WTC11 (cell line): ENCODE data around the gene OR5H15. TPM values are rescaled to one million over a fixed set of nuclear protein-coding genes. Genes with fewer than 3 reads are reported as not detected.

Experiments used
- ATAC-seq: fragments of 200-7000 bp; cut with Tn5 transposase; 2 replicates; pipeline ENCODE4 v1.10.0; 2021; ENCODE audit warnings: mild to moderate bottlenecking, moderate library complexity
- CTCF ChIA-PET: fragments of 300-600 bp; sonication (Branson Sonifier 250); formaldehyde crosslinking; loops from one replicate; lab custom pipeline; 2021; ENCODE audit warnings: antibody characterized with exemption; lab: Charles Lee
- POLR2A ChIA-PET: fragments of 350-600 bp; sonication (Branson Sonifier 250); formaldehyde crosslinking; loops from one replicate; lab custom pipeline; 2021; ENCODE audit warnings: antibody characterized with exemption; lab: Charles Lee
- DNase-seq: peaks from one replicate; pipeline ENCODE4 v3.0.0; 2021; ENCODE audit warnings: low spot score
- H3K27ac Mint-ChIP-seq: 2 replicates; pipeline ENCODE4 v1.8.0; 2021; ENCODE audit warnings: mixed read lengths
- H3K27me3 Mint-ChIP-seq: 2 replicates; pipeline ENCODE4 v1.8.0; 2021; ENCODE audit warnings: low read depth, mild to moderate bottlenecking, moderate library complexity, mixed read lengths
- H3K36me3 Mint-ChIP-seq: 2 replicates; pipeline ENCODE4 v1.8.0; 2021; ENCODE audit warnings: mixed read lengths
- H3K4me1 Mint-ChIP-seq: 2 replicates; pipeline ENCODE4 v1.8.0; 2022; ENCODE audit warnings: mixed read lengths
- H3K4me3 Mint-ChIP-seq: 2 replicates; pipeline ENCODE4 v1.8.0; 2021; ENCODE audit warnings: mild to moderate bottlenecking, moderate library complexity, mixed read lengths
- H3K9me3 Mint-ChIP-seq: 2 replicates; pipeline ENCODE4 v1.8.0; 2021; ENCODE audit warnings: mixed read lengths
- AFF4 ChIP-seq: sonication (generic); formaldehyde crosslinking; IDR thresholded peaks from 2 replicates; pipeline ENCODE4 v1.8.1; 2023; ENCODE audit warnings: mild to moderate bottlenecking, missing genetic modification reagents, borderline replicate concordance
- ATF6 ChIP-seq: sonication (generic); formaldehyde crosslinking; IDR thresholded peaks from 2 replicates; pipeline ENCODE4 v1.8.1; 2023; ENCODE audit warnings: mild to moderate bottlenecking, missing genetic modification reagents
- CTCF ChIP-seq: fragments of 200-600 bp; IDR thresholded peaks from 2 replicates; pipeline ENCODE4 v1.8.0; 2022; ENCODE audit warnings: antibody characterized with exemption
- E2F5 ChIP-seq: sonication (generic); formaldehyde crosslinking; IDR thresholded peaks from 2 replicates; pipeline ENCODE4 v1.8.1; 2022; ENCODE audit warnings: mild to moderate bottlenecking, moderate library complexity, missing genetic modification reagents
- ERG ChIP-seq: fragments of 250-450 bp; sonication (Bioruptor Pico); IDR thresholded peaks from 2 replicates; pipeline ENCODE4 v1.8.0; 2021; ENCODE audit warnings: mild to moderate bottlenecking
- ESRRA ChIP-seq: sonication (generic); formaldehyde crosslinking; IDR thresholded peaks from 2 replicates; pipeline ENCODE4 v1.8.1; 2022; ENCODE audit warnings: mild to moderate bottlenecking, missing genetic modification reagents, borderline replicate concordance
- HMGXB4 ChIP-seq: sonication (generic); formaldehyde crosslinking; IDR thresholded peaks from 2 replicates; pipeline ENCODE4 v1.8.1; 2023; ENCODE audit warnings: mild to moderate bottlenecking, moderate library complexity, missing genetic modification reagents
- MLX ChIP-seq: sonication (generic); formaldehyde crosslinking; IDR thresholded peaks from 2 replicates; pipeline ENCODE4 v1.8.1; 2023; ENCODE audit warnings: mild to moderate bottlenecking, missing genetic modification reagents, moderate library complexity
- NFATC4 ChIP-seq: fragments of 250-450 bp; sonication (Bioruptor Pico); IDR thresholded peaks from 2 replicates; pipeline ENCODE4 v1.9.0; 2021; ENCODE audit warnings: mild to moderate bottlenecking
- NFYB ChIP-seq: sonication (generic); formaldehyde crosslinking; conservative IDR thresholded peaks from 2 replicates; pipeline ENCODE4 v1.8.0; 2022; ENCODE audit warnings: low read depth, missing genetic modification reagents
- PRDM15 ChIP-seq: sonication (generic); formaldehyde crosslinking; IDR thresholded peaks from 2 replicates; pipeline ENCODE4 v1.8.0; 2022; ENCODE audit warnings: missing genetic modification reagents
- PRRX2 ChIP-seq: fragments of 250-450 bp; sonication (Bioruptor Pico); IDR thresholded peaks from 2 replicates; pipeline ENCODE4 v1.8.0; 2021; ENCODE audit warnings: mild to moderate bottlenecking
- ZBTB43 ChIP-seq: sonication (generic); formaldehyde crosslinking; IDR thresholded peaks from 2 replicates; pipeline ENCODE4 v1.8.1; 2023; ENCODE audit warnings: mild to moderate bottlenecking, missing genetic modification reagents
- ZNF317 ChIP-seq: sonication (generic); formaldehyde crosslinking; IDR thresholded peaks from 2 replicates; pipeline ENCODE4 v1.8.1; 2023; ENCODE audit warnings: low read depth, mild to moderate bottlenecking, moderate library complexity, missing genetic modification reagents, borderline replicate concordance
- total RNA-seq: library from RNA; stranded (reverse); gene quantifications from 3 replicates; pipeline ENCODE4 v1.2.3, GENCODE V29; 2021

Gene OR5H15
- total RNA-seq, 1 experiment from 2014 or later: not detected

- Mint-ChIP-seq H3K27me3 (no peaks in the 10 kb centered on the region), H3K4me1 (no peaks in the 10 kb centered on the region), H3K4me3 (no peak overlapping the region), H3K27ac (no peak overlapping the region), H3K9me3 (peaks cover 36% of the 10 kb centered on the region), H3K36me3 (peaks cover 31% of the 10 kb centered on the region)
- CTCF ChIA-PET: no interaction called here
- DNase-seq (no peak), ATAC-seq (no peak)
- TF ChIP-seq ZBTB43: no peak
- TF ChIP-seq E2F5 (CRISPR knock-in tag): no peak
- no peak for TF ChIP-seq AFF4 (CRISPR knock-in tag)
- TF ChIP-seq ERG (CRISPR knock-in tag): no peak
- no peak for TF ChIP-seq PRRX2 (CRISPR knock-in tag)
- no peak for TF ChIP-seq ATF6
- no peak for TF ChIP-seq PRDM15
- TF ChIP-seq ZNF317 (CRISPR knock-in tag): no peak
- POLR2A ChIA-PET: no interaction called here
Observed at GRCh38 chr3:98171071-98171470, 4.6 kb downstream of the OR5H15 start.

- Mint-ChIP-seq H3K4me1 (no peaks in the 10 kb centered on the region), H3K4me3 (no peak overlapping the region)
- no peak for TF ChIP-seq MLX
- TF ChIP-seq ERG (CRISPR knock-in tag): no peak
- TF ChIP-seq ESRRA (CRISPR knock-in tag): no peak
- no peak for TF ChIP-seq NFATC4 (CRISPR knock-in tag)
- TF ChIP-seq CTCF: no peak
- TF ChIP-seq NFYB (CRISPR knock-in tag): no peak
- no peak for TF ChIP-seq HMGXB4 (CRISPR knock-in tag)
Observed at GRCh38 chr3:98172621-98173020, 6.1 kb downstream of the OR5H15 start.

More at GRCh38 chr3:98172621-98173020, 6.1 kb downstream of the OR5H15 start:
- no peak for ATAC-seq
- Mint-ChIP-seq H3K27me3 (no peaks in the 10 kb centered on the region), H3K9me3 (peaks cover 49% of the 10 kb centered on the region), H3K27ac (no peak overlapping the region), H3K36me3 (peaks cover 42% of the 10 kb centered on the region)
- ChIA-PET CTCF (no interaction called here), POLR2A (no interaction called here)
- no peak for DNase-seq
